Measurements from ENCODE around the gene S100A7A. TPM values are rescaled to one million over a fixed set of nuclear protein-coding genes. Genes with fewer than 3 reads are reported as not detected.

The S100A7A gene
- total RNA-seq, 1 experiment from 2014 or later, result not detected

DNA sequence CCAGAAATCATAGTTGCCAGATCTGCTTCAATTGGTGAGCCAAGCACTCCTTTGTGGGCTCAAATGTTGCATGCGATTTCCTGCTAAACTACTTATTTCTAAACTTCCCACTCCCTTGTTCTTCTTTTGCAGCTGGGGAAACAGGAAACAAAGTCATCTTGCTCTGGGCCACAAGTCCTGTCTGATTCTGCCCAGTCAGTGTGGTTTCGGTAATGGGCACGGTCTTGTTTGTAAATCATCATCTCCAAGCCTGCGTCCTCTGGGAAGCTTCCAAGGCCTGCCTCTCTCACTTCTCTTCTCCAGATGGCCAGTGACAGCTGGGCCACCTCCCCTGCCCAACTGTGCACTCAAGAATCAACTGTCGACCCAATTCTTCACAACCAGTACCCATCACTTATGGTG lies 29.8 kb upstream of the S100A7A start:
- no peak for ATAC-seq
- H3K9me3 ChIP-seq (ENCODE audit: control insufficient read depth, insufficient read depth, low read depth, low read length), result no peaks in the 10 kb centered on the region
- no peak overlapping the region for H3K27ac ChIP-seq (ENCODE audit: low read length)
- intact Hi-C loops (cut with micrococcal nuclease; ENCODE audit: unreplicated experiment) (no loop called here), in situ Hi-C loops (cut with HindIII; ENCODE audit: low pct_unique_long_range_greater_than_20kb, low sequenced_read_pairs) (no loop called here)
- no peak for DNase-seq (ENCODE audit: low read depth, low spot score)
- no peak overlapping the region for H3K4me3 ChIP-seq (ENCODE audit: low read depth in 2 of 2, low read length in 2 of 2)
- no peak for TF ChIP-seq TCF7L2 (IDR thresholded peaks at IDR 0.05; ENCODE audit: low read depth, low read length)
- H3K36me3 ChIP-seq (ENCODE audit: control insufficient read depth, insufficient read depth, low read length), result no peaks in the 10 kb centered on the region
- no peaks in the 10 kb centered on the region for H3K4me1 ChIP-seq (ENCODE audit: control insufficient read depth, insufficient read depth, low read length)
- peaks cover 10% of the 10 kb centered on the region for H3K27me3 ChIP-seq (ENCODE audit: control insufficient read depth, insufficient read depth, low read length)
- ChIA-PET CTCF (no interaction called here), POLR2A (no interaction called here)
- no TSS peak for BruUV-seq (replicated peaks)

DNA sequence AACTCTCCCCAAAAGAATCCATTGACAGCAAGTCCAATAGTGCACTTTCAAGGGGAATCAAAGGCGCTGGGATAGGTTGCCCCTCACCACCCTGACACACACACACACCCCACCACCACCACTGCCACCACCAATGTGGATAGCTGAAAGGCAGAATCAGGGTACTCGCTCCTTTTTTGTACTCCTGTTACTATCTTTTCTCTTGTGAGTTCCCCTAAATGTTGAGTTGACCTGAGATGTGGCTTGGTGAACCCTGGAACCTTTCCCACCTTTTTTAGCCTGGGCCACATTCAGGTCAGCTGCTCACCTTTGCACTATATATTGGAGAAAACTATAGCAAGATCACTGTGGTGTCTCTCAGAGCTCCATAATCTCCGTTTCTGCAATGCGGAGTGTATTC lies 29.3 kb upstream of the S100A7A start:
- POLR2A ChIA-PET, result no interaction called here
- no peak for ATAC-seq
- Histone ChIP-seq H3K9me3 (ENCODE audit: control insufficient read depth, insufficient read depth, low read depth, low read length) (no peaks in the 10 kb centered on the region), H3K27ac (ENCODE audit: low read length) (no peak overlapping the region), H3K4me3 (ENCODE audit: low read depth in 2 of 2, low read length in 2 of 2) (no peak overlapping the region), H3K4me1 (ENCODE audit: control insufficient read depth, insufficient read depth, low read length) (no peaks in the 10 kb centered on the region), H3K36me3 (ENCODE audit: control insufficient read depth, insufficient read depth, low read length) (no peaks in the 10 kb centered on the region), H3K27me3 (ENCODE audit: control insufficient read depth, insufficient read depth, low read length) (peaks cover 10% of the 10 kb centered on the region)
- TF ChIP-seq, protein P1, sequence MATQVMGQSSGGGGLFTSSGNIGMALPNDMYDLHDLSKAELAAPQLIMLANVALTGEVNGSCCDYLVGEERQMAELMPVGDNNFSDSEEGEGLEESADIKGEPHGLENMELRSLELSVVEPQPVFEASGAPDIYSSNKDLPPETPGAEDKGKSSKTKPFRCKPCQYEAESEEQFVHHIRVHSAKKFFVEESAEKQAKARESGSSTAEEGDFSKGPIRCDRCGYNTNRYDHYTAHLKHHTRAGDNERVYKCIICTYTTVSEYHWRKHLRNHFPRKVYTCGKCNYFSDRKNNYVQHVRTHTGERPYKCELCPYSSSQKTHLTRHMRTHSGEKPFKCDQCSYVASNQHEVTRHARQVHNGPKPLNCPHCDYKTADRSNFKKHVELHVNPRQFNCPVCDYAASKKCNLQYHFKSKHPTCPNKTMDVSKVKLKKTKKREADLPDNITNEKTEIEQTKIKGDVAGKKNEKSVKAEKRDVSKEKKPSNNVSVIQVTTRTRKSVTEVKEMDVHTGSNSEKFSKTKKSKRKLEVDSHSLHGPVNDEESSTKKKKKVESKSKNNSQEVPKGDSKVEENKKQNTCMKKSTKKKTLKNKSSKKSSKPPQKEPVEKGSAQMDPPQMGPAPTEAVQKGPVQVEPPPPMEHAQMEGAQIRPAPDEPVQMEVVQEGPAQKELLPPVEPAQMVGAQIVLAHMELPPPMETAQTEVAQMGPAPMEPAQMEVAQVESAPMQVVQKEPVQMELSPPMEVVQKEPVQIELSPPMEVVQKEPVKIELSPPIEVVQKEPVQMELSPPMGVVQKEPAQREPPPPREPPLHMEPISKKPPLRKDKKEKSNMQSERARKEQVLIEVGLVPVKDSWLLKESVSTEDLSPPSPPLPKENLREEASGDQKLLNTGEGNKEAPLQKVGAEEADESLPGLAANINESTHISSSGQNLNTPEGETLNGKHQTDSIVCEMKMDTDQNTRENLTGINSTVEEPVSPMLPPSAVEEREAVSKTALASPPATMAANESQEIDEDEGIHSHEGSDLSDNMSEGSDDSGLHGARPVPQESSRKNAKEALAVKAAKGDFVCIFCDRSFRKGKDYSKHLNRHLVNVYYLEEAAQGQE (IDR thresholded peaks at IDR 0.05; ENCODE audit: insufficient read depth in 1 of 2, low read depth in 2 of 2, low read length in 1 of 2), result no peak
- no peak for TF ChIP-seq POLR2AphosphoS5 (IDR thresholded peaks at IDR 0.05; ENCODE audit: low read depth, low read length)
- TF ChIP-seq, protein P2, sequence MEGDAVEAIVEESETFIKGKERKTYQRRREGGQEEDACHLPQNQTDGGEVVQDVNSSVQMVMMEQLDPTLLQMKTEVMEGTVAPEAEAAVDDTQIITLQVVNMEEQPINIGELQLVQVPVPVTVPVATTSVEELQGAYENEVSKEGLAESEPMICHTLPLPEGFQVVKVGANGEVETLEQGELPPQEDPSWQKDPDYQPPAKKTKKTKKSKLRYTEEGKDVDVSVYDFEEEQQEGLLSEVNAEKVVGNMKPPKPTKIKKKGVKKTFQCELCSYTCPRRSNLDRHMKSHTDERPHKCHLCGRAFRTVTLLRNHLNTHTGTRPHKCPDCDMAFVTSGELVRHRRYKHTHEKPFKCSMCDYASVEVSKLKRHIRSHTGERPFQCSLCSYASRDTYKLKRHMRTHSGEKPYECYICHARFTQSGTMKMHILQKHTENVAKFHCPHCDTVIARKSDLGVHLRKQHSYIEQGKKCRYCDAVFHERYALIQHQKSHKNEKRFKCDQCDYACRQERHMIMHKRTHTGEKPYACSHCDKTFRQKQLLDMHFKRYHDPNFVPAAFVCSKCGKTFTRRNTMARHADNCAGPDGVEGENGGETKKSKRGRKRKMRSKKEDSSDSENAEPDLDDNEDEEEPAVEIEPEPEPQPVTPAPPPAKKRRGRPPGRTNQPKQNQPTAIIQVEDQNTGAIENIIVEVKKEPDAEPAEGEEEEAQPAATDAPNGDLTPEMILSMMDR (IDR thresholded peaks at IDR 0.05), result no peak
- no peak for TF ChIP-seq TCF7L2 (IDR thresholded peaks at IDR 0.05; ENCODE audit: low read depth, low read length)
- no peak for TF ChIP-seq SIN3A (IDR thresholded peaks at IDR 0.05; ENCODE audit: borderline replicate concordance, insufficient read depth, low read depth, low read length)
- in situ Hi-C loops (cut with HindIII; ENCODE audit: low pct_unique_long_range_greater_than_20kb, low sequenced_read_pairs), result no loop called here
- BruUV-seq (replicated peaks), result no TSS peak
- intact Hi-C loops (cut with micrococcal nuclease; ENCODE audit: unreplicated experiment), result no loop called here
- CTCF ChIA-PET, result no interaction called here
- no peak for DNase-seq (ENCODE audit: low read depth, low spot score)

DNA sequence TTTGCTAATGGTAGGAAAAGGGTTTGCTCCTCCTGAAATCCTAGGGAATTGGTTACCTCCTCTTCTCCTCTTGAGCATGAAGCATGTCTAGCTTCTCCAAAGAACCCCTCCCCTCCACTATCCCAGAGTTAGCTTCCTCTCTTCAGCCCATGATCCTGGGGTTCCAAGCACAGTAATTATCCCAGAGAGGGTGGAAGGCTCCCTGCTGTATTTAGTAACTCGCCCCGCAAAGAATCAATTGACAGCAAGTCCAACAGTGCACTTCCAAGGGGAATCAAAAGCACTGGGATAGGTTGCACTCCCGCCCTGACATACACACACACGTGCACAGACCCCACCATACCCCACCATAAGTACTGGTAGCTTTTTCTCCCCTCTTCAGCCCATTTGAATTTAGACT lies 28.5 kb upstream of the S100A7A start:
- H3K9me3 ChIP-seq (ENCODE audit: control insufficient read depth, insufficient read depth, low read depth, low read length), result no peaks in the 10 kb centered on the region
- ChIA-PET CTCF (no interaction called here), POLR2A (no interaction called here)
- DNase-seq (ENCODE audit: low read depth, low spot score), result no peak
- H3K4me3 ChIP-seq (ENCODE audit: low read depth in 2 of 2, low read length in 2 of 2), result no peak overlapping the region
- in situ Hi-C loops (cut with HindIII; ENCODE audit: low pct_unique_long_range_greater_than_20kb, low sequenced_read_pairs) (no loop called here), intact Hi-C loops (cut with micrococcal nuclease; ENCODE audit: unreplicated experiment) (no loop called here)
- H3K4me1 ChIP-seq (ENCODE audit: control insufficient read depth, insufficient read depth, low read length), result no peaks in the 10 kb centered on the region
- H3K27ac ChIP-seq (ENCODE audit: low read length), result no peak overlapping the region
- H3K36me3 ChIP-seq (ENCODE audit: control insufficient read depth, insufficient read depth, low read length), result no peaks in the 10 kb centered on the region
- H3K27me3 ChIP-seq (ENCODE audit: control insufficient read depth, insufficient read depth, low read length), result peaks cover 10% of the 10 kb centered on the region
- BruUV-seq (replicated peaks), result no TSS peak
- no peak for TF ChIP-seq POLR2AphosphoS5 (IDR thresholded peaks at IDR 0.05; ENCODE audit: low read depth, low read length)
- TF ChIP-seq, protein P1 (IDR thresholded peaks at IDR 0.05; ENCODE audit: insufficient read depth in 1 of 2, low read depth in 2 of 2, low read length in 1 of 2), result no peak
- no peak for TF ChIP-seq SIN3A (IDR thresholded peaks at IDR 0.05; ENCODE audit: borderline replicate concordance, insufficient read depth, low read depth, low read length)
- TF ChIP-seq, protein P2 (IDR thresholded peaks at IDR 0.05), result no peak
- no peak for TF ChIP-seq TCF7L2 (IDR thresholded peaks at IDR 0.05; ENCODE audit: low read depth, low read length)
- ATAC-seq, result no peak

Data from Panc1 (cell line).